ENCODE results near the gene KLHDC9.
"Not testable (repeated sequence)": the region's sequence is repeated elsewhere in the genome, so short reads cannot be mapped to it uniquely, and the experiment has no call there.

Gene KLHDC9

DNA sequence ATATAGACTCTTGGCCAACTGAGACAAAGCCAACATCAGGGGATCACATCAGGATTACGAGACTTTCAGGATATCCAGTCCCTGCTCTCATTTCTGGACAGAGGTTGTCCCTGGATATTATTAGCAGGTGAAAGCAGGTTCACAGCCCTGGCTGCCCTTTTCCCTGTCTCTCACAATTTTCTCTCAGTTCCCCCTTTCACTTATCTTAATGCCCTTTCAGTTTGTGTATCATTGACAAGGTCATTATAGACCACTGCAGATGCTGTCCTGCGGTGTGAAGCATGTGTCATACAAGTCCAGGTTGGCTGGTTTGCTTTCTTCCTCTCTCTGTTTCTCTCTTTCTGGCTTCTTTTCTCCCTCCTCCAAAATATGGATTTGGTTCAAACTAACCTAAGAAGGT is 2.1 kb upstream of the KLHDC9 start:
- DNase-seq (ENCODE audit: low read depth) = no peak

DNA sequence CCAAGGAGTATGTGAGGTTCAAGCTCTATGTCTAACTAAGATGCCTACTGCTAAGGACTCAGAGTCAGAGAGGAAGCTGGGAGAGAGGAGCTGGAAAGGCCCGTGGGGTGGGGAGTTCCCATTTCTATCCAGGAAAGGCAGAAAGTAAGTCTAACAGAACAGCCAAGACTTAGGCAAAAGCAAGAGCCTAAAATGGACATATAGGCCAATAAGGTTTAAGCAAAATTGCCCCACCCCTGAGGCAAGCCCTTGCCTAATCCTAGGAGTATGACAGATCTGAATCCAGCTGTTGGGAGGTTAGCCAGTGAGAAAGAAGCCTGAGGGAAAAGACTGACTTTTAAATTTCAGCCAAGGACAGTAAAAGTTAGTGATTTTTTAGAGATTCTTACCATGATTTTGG is 1.6 kb upstream of the KLHDC9 start:
- DNase-seq (ENCODE audit: low read depth) = no peak

DNA sequence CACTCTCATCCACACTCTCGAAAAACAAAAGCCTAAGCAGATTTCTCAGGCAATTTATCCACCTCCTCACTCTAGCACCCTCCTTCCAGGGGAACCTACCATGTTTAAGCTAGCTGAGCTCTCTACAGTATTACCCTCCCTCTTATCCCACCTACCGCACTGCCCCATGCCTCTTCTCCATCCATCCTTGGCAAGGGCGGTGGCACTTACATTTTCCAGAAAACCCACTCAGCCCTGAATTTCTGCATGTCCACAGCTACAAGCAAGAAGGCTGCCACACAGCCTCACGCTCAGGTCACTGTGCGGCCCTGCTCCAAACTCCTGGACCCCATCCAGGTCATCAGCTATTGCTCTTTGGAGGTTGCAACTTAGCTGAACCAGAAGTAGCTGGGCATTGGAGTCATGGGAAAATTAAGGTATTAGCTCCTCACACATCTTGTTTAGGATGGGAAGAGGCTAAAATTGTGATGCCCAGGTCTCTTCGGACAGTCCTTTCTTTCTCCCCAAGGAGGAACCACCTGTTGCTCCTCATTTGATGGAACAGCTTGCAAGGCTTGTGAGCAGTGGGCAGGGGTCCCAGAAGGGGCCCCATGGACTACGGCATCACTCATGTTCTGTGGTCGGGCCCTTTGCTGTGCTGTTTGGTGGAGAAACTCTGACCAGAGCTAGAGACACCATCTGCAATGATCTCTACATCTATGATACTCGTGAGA is 1.1 kb downstream of the KLHDC9 start:
- DNase-seq (ENCODE audit: low read depth) = no peak

DNA sequence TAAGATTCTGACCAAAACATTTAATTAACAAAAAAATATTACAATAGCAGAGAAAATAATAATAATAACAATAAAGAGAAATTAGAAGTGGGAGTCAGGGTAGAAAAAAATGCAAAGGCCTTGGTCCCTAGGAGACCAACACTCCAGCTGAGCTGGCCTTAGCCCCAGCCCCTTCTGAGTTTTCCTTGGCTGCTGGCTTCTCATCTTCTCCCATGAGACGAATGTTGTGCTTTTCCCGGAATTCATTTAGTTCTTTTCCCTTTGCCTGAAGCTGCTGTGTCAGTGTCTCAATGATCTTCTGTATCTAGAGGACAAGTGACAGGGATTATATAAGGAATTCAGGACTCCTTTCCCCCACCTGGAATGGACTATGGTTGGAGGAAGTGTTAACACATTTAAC is 2.4 kb downstream of the KLHDC9 start:
- DNase-seq (ENCODE audit: low read depth) = no peak

DNA sequence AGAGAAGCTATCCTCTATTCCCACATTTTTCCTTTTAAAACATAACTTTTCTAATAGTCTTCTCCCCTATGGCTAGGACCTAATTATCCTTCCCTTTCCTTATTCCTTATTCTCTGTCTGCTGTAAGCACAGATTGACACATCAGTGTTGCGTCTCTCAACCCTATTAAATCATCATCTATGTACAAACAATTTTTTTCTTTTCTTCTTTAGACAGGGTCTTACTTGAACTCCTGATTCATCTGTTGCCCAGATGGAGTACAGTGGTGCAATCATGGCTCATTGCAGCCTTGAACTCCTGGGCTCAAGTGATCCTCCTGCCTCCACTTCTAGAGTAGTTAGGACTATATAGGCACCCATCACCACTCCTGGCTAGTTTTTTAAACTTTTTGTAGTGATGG is 8.3 kb downstream of the KLHDC9 start:
- no peak for DNase-seq (ENCODE audit: low read depth)

DNA sequence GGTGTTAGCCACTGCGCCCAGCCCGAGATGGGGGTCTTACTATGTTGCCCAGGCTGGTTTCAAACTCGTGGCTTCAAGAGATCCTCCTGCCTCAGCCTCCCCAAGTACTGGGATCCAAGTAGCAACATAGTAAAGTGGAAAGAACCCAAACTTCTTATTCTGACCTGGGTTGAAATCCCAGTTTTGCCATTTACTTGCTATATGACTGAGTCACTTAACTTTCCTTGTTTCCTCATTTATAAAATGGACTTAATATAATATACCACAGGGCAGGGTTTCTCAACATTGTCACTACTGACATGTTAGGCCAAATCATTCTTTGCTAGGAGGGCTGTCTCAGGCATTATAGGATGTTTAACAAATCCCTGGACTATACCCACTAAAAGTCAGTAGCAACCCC is 13.0 kb downstream of the KLHDC9 start:
- DNase-seq (ENCODE audit: low read depth) = no peak

DNA sequence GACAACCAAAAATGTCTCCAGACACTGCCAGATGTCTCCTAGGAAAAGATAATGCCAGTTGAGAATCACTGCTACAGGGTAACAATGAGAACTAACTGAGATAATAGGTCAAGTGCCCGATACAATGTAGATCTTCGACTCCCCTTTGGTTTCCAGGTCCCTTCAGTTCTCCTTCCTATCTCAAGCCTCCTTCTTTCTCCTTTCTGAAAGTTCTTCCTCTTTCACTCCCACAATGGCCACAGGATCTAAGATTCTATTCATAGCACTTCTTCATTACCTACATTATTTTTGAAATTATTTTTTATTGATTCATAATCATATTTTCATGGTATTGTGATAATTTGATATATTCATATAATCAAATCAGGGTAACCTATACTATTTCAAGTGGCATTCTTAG is 13.4 kb downstream of the KLHDC9 start:
- no peak for DNase-seq (ENCODE audit: low read depth)

DNA sequence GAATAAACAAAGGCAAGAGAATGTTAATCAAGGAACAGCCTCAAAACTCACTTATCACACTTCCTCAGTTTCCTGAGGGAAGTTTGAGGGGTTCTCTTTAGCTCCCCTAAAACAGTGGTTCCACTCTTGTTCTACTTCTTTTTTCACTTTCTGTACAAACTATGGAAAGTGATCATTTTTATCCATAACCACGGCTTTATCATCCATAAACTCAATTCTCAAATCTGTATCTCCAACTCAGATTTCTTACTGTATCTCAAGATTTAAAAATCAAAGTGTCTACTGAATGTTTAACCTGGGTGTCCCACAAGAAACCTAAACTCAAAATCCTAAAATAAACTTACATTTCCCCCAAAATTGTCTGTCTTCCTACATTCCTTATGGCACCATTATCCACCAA is 15.8 kb downstream of the KLHDC9 start:
- no peak for DNase-seq (ENCODE audit: low read depth)

DNA sequence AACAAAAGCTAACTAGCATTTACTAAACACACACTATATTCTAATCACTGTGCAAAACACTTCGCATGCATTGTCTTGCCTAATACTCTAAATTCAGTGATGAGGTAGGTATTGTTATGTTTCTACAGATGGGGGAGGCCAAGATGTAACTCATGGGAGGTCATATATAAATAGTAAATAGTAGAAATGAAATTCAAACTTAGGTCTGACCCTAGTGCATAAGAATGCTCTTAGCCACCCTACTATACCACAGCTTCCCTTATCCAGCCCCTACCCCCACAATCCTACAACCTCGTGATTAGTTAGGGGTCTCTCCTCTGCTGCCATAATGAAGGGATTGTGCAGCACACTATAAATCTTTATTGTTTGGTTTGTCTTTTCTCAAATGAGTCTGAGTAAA is 16.4 kb downstream of the KLHDC9 start:
- DNase-seq (ENCODE audit: low read depth) = no peak

DNA sequence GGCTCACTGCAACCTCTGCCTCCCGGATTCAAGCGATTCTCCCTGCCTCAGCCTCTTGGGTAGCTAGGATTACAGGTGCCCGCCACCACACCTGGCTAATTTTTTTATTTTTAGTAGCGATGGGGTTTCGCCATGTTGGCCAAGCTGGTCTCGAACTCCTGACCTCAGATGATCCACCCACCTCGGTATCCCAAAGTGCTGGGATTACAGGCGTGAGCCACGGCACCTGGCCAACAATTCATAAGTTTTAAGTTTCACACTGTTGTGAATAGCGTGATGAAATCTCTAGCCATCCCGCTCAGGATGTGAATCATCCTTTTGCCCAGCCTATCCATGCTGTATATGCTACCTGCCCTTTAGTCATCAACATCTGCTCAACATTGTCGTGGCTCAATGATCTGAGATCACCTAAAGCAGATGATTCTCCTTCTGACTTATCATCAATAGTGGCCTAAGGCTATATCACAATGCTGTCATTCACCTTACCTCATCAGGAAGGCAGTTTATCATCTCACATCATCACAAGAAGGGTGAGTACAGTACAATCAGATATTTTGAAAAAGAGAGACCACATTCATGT is 17.1 kb downstream of the KLHDC9 start:
- peak; percentile 74 for DNase-seq (ENCODE audit: low read depth)

DNA sequence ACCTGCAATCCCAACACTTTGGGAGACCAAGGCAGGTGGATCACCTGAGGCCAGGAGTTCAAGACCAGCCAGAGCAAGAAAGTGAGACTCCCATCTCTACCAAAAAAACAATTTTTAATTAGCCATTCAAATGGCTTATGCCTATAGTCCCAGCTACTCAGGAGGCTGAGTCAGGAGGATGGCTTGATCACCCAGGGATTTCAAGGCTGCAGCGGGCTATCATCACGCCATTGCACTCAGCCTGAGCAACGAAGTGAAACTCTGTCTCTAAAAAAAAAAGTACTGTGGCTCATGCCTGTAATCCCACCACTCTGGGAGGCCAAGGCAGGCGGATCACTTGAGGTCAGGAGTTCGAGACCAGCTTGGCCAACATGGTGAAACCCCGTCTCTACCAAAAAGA is 17.8 kb downstream of the KLHDC9 start:
- DNase-seq (ENCODE audit: low read depth) = not testable (repeated sequence)

DNA sequence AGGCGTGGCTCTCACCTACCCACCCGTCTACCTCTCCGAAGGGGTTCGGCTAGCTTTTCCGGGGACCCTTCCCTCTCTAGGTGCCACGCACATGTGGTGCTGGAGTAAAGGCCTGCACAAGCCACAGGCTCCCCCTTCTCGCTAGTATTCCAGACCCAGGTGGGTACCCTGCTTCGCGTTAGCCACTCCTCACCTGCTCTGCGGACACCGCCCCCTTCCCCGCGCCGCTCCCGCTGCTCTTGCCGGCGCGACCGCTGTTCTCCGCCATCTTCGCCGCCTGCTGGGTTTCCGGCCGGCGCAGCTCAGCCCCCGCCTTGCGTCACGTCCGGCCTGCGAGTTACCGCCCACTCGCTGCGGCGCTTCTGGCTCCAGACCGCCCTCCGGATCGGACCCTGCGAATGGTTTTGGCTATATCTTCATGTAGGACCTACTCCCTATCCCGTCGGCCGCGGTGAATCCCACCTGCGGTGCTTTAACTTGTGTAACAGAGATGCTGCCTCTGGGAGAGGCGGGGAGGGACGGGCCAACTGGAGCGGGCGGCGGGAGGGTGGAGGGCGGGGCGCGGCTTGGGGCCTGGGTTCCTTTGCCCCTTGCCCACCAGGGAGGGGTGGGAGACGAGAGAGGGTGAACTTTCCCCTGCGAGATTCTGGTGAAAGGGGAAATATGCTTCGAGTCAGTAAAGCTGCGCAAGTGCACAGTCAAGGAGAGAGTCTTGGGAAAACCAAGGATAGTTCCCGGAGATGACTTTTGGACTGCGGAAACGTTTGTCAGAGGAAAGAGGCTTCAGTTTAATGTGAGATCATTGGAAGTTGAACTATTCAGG is 19.8 kb downstream of the KLHDC9 start, which contains the start of the genes NIT1 and PFDN2:
Gene NIT1, plus strand, starts transcription at position 347 of the 823 bp plus-strand sequence. Its CDS starts 72 bp downstream, at position 419.
Gene PFDN2, minus strand, starts transcription at position 279 of the 823 bp plus-strand sequence. Its CDS starts 11 bp downstream, at position 268.
- peak; percentile 83 for DNase-seq (ENCODE audit: low read depth)

DNA sequence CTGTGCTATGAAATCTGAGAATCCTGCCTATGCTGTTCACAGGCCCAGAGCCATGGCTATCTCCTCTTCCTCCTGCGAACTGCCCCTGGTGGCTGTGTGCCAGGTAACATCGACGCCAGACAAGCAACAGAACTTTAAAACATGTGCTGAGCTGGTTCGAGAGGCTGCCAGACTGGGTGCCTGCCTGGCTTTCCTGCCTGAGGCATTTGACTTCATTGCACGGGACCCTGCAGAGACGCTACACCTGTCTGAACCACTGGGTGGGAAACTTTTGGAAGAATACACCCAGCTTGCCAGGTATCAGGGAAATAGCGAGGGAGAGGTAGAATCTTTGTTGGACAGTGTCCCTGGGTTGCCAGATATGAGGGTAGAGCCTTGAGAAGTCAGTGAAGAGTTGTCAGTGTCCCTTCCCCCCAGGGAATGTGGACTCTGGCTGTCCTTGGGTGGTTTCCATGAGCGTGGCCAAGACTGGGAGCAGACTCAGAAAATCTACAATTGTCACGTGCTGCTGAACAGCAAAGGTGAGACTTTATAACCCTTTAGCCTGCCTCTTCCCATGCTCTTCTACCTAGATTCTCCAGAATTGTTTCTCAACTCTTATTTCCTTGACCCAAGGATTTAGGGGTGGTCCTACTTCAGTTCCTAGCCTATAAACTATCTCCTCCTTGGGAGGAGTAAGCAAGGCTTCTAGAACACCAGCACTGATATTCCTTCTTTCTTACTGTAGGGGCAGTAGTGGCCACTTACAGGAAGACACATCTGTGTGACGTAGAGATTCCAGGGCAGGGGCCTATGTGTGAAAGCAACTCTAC is 21.1 kb downstream of the KLHDC9 start:
- DNase-seq (ENCODE audit: low read depth) = peak; percentile 66

DNA sequence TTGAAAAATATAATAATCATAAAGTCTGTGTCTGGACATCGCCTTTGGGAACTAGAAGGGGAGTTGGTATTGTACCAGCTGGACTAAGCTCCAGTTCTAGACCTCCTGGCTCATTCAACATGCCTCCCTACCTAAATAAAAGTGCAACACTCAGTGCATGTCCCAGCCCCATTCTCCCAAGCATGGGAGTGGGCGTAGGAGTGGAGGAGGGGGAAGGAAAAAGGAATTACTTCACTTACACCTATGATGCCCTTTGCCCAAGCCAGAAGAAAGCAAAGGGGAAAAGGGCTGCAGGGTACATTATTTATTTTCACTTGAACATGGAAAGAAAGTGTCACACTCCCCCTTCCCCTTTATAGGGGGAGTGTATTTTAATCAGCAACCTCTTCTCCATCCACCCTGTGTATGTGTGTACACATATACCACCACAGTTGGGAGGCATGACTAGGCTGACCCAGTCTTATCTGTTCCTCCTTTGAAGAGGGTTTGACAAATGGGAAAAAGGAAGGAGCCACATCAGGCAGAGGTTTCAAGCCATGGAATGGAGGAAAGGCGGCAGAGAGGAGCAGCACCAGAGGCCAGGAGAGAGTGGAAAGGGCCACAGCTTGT is 23.0 kb downstream of the KLHDC9 start:
- DNase-seq (ENCODE audit: low read depth) = no peak

DNA sequence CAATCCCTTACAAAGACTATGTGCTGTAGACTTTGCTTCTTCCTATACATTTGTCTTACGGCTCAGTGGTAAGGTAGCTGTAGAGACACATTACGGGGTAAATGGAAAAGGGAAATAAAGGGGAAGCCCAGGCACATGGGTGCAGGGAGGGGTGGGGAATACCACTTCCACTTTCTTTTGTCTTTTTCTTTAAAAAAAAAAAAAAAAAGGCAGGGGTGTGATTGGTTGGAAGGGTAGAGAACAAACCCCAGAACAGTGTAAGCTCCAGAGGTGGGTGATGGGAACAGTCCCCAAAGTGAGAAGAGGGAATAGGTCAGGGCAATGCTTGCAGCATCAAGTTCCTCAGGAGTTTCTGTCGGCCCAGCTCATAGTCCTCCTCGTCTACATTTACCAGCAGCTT is 23.7 kb downstream of the KLHDC9 start:
- no peak for DNase-seq (ENCODE audit: low read depth)

DNA sequence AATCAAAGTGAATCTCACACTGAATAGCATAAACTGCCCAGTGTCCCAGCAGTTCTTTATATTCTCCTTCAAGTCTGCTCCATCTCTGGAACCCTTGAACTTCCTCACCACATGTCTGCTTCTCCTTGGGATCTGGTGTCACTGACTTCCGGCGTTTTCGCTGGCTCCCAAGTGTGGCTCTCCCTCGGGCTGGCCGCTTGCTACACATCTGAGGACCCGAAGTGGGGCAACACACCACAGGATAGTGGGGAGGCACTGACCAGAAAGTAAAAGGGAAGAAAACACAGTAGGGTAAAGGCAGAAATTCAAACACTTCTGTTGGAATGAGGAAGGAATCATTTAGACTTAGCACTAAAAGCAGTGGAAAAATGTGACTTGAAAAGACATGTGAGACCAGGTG is 24.8 kb downstream of the KLHDC9 start:
- no peak for DNase-seq (ENCODE audit: low read depth)

DNA sequence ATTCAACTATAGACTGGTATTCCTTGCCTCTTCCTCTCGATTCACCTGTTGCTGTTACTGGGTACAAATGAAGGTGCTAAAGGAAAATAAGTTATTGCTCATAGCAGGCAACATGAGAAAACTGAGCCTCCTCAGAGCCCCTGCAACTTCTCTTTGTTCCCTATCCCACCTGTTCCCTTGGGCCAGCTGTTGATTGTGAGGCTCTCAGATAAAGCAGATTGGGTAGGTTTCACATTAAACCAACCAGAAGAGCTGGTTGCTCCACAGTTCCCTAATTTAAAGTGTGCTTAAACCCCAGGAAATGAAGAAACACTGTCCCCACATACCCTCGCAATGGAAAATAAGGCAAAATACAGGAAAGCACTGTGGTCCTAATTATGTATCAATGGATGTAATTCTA is 29.5 kb downstream of the KLHDC9 start:
- DNase-seq (ENCODE audit: low read depth) = no peak

DNA sequence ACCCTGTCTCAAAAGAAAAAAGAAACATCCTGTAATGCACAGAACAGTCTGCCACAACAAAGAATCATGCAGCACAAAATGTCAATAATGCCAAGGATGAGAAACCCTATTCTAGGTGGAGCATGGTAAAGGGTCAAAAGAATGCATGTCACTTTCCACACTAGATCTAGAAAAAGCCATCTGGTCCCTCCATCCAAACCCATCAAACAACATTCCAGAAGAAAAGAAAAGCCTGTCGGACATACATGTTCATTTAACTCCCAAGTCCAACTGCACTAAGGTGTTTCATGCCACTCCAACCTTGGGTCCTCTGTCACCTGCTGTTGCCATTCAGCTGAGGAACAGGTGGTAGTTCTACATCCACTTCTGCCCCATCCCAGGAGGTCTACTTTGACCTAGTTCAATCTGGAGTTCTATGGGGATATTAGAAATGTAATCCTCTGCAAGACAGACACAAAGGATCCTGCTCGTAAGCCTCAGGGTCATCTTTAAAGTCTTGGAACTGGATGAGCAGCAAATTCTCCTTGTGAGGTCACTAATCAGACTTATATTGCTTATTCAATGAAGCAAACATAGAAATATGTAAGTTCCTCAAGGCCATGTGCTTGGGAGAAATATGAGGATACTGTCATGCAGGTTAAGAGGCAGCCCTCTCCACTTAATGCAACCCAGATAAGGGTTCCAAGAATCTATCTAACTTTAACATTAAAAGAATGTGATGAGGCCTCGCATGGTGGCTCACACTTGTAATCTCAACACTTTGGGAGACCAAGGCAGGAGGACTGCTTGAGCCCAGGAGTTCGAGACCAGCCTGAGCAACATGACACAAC is 30.6 kb downstream of the KLHDC9 start:
- no peak for DNase-seq (ENCODE audit: low read depth)

DNA sequence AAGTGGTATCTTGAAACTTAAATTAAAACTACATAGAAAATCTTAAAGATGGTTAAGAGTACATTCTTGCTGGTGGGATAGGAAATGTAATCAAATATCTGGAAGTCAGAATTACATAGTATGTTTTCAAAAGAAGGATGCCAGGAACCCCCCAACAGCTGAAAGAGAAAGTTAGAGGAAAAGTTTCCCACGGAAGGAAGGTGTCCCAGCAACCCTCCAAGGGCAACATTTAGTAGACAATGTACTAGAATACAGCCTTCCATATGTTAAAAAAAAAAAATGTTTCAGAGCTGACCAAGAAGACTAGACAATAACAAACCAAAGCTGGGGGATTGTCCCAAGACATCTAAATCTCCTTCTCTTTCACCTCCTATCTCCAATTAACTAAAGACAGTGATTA is 32.1 kb downstream of the KLHDC9 start:
- DNase-seq (ENCODE audit: low read depth) = no peak

DNA sequence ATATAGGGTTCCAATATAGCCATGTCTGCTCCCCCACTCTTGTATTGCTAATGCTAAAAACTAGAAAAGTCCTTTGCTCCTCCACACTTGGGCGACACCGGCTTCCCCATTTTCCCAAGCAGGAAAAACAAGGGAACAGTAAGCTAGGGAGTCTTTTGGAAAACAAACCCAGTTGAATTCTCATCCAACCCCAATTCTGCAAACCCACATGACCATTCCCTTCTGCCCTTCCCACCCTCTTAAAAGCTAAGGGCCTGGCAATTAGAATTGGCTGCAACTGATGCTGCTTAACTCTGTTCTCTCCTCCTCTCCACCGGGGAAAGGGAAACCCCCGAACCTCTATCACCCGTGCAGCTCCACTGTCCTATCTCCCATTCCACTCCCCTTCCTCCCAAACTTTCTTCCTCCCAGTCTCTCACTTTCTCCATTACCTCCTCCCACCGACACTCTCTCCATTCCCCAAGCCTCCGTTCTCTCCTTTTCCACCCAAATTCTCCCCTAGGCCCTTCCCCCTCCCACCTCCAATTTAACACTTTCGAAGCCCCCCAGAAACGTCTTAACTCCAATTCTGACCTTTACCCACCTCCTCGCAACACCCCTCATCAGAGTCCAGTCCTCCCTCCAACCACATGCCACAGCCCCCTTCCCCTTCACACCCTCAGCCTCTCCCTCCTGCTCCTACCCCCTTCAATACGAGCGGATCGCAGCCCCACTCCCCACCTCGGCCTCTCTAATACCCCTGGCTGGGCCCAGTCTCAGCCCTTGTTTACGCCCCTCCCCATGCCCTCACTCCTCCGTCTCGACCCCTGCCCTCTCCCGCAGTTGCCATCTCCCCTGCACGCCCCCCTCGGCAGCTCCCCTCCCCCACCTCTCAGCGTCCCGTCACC is 33.6 kb downstream of the KLHDC9 start:
- peak; percentile 39 for DNase-seq (ENCODE audit: low read depth)
